ENCODE measurements around the gene ZNF277.
A peak's percentile ranks its signal among the peaks of the same experiment; 100 is the strongest.

Gene ZNF277

GRCh38 chr7:112361154-112361553 is 154.7 kb downstream of the ZNF277 start:
- DNase-seq, result no peak

- no peak for DNase-seq
These were observed 155.7 kb downstream of the ZNF277 start for GRCh38 chr7:112362053-112362650.

- no peak for DNase-seq
These were observed 156.2 kb downstream of the ZNF277 start for GRCh38 chr7:112362731-112363131.

- DNase-seq, result no peak
These were observed 157.9 kb downstream of the ZNF277 start for GRCh38 chr7:112364388-112364787.

GRCh38 chr7:112365551-112365950 is 159.1 kb downstream of the ZNF277 start:
- DNase-seq, result no peak

- DNase-seq, result no peak
These were observed 160.4 kb downstream of the ZNF277 start for GRCh38 chr7:112366886-112367285.

GRCh38 chr7:112370436-112370835 is 163.9 kb downstream of the ZNF277 start:
- DNase-seq, result no peak

- DNase-seq, result no peak
These were observed 165.2 kb downstream of the ZNF277 start for GRCh38 chr7:112371701-112372100.

GRCh38 chr7:112372101-112372500 is 165.6 kb downstream of the ZNF277 start:
- DNase-seq, result no peak

- DNase-seq, result no peak
These were observed 171.1 kb downstream of the ZNF277 start for GRCh38 chr7:112377593-112377992.

- no peak for DNase-seq
These were observed 175.0 kb downstream of the ZNF277 start for GRCh38 chr7:112381311-112382091.

GRCh38 chr7:112383671-112384417 is 177.3 kb downstream of the ZNF277 start:
- DNase-seq, result peak; percentile 22

- DNase-seq, result no peak
These were observed 179.0 kb downstream of the ZNF277 start for GRCh38 chr7:112385516-112385915.

- no peak for DNase-seq
These were observed 180.1 kb downstream of the ZNF277 start for GRCh38 chr7:112386619-112387018.

GRCh38 chr7:112390167-112390566 is 183.7 kb downstream of the ZNF277 start:
- no peak for DNase-seq

- peak; percentile 67 for DNase-seq
These were observed 184.8 kb downstream of the ZNF277 start for GRCh38 chr7:112391079-112391821.

GRCh38 chr7:112391841-112392286 is 185.4 kb downstream of the ZNF277 start:
- DNase-seq, result peak; percentile 81

All from CD4-positive, alpha-beta T cell treated with Interleukin-17A for 1 hour (primary cell).